Keratinocyte (primary cell): ENCODE measurements around the gene TFR2.

ENCODE experiments used
- CTCF ChIP-seq, 3 experiments: IDR thresholded peaks in 1 of 3; conservative IDR thresholded peaks in 1 of 3; optimal IDR thresholded peaks in 1 of 3; 2 replicates in 2 of 3; 3 replicates in 1 of 3; pipeline versions ENCODE3 to v1.5.1; 2011; ENCODE audit warnings: low read length in 3 of 3, mild to moderate bottlenecking in 3 of 3, moderate library complexity in 2 of 3, control low read depth in 1 of 3, inconsistent platforms in 1 of 3; ENCODE audit not compliant: insufficient read depth in 2 of 3; ENCODE audit errors: extremely low read depth in 1 of 3
- EZH2 ChIP-seq: IDR thresholded peaks from one replicate; pipeline ENCODE4 v1.6.1; 2012; ENCODE audit warnings: inconsistent platforms, mild to moderate bottlenecking, low read length, moderate library complexity

GRCh38 chr7:100629117-100629716 lies 12.1 kb downstream of the TFR2 start:
- peak; percentile 35 to 61 (median 38) for TF ChIP-seq CTCF (optimal IDR thresholded peaks at IDR 0.05 in 1 of 3, IDR thresholded peaks at IDR 0.05 in 1 of 3, conservative IDR thresholded peaks at IDR 0.05 in 1 of 3; ENCODE audit: extremely low read depth in 1 of 3, insufficient read depth in 2 of 3, low read length in 3 of 3)
- TF ChIP-seq EZH2, result no peak
